HPDE6-E6E7 (cell line): ENCODE results near the gene CNTNAP2.

Experiments
- DNase-seq: peaks from one replicate; pipeline ENCODE4 v3.0.0; 2011; ENCODE audit warnings: missing footprints; ENCODE audit errors: extremely low spot score

The CNTNAP2 gene

DNA sequence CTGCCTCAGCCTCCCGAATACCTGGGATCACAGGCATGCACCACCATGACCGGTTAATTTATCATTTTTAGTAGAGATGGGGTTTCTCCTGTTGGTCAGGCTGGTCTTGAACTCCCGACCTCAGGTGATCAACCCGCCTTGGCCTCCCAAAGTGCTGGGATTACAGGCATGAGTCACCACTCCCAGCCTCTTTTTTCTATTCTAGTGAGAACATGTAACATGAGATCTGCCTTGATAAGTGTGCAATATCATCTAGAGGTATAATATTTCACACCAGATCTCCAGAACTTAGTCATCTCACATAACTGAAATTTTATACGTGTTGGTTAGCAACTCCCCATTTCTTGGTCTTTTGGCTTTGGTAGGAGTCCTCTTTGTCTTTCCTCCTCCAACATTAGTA is 656.9 kb downstream of the CNTNAP2 start:
- DNase-seq: no peak

- DNase-seq: no peak
Observed at GRCh38 chr7:146781352-146782116, 664.9 kb downstream of the CNTNAP2 start.

DNA sequence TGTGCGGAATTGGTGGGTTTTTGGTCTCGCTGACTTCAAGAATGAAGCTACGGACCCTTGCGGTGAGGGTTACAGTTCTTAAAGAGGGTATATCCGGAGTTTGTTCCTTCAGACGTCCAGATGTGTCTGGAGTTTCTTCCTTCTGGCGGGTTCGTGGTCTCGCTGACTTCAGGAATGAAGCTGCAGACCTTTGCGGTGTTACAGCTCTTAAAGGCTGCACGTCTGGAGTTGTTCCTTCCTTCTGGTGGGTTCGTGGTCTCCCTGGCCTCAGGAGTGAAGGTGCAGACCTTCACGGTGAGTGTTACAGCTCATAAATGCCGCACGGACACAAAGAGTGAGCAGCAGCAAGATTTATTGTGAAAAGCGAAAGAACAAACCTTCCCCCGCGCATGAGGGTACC is 670.7 kb downstream of the CNTNAP2 start:
- no peak for DNase-seq

DNA sequence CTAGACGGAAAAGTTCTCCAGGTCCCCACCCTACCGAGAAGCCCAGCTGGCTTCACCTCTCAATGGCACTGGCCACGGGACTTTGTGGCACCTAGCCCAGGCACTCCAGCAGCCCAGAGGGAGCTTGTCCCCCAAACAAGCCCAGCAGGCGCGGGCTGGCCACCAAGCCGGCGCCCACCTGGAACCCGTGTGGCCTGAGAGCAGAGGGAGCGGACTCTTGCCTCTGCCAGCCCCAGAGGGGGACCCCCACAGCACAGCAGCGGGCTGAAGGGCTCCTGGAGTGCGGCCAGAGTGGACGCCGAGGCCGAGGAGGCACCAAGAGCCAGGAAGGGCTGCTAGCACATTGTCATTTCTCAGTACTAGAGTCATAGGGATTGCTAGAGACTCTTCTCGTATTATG is 671.4 kb downstream of the CNTNAP2 start:
- DNase-seq: no peak

- DNase-seq: no peak
Observed at GRCh38 chr7:146791344-146792285, 675.0 kb downstream of the CNTNAP2 start.

DNA sequence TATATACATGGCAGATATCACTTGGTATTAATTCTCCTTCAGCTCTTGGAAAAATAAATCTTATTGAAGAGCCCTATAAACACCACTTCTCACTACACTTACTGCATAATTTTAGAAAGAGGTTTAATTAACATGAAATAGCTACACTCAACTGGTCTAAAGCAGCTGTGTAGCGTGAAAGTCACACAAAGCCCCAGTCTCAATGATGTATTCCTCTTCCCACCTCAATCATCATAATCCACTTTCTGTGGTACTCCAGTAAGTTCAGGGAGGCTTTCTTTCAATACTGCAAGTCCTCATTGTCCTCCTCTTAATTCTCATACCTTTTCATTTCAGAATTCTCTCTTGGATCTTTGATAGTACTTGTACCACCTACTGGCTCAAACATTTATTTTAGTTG is 688.0 kb downstream of the CNTNAP2 start:
- no peak for DNase-seq

GRCh38 chr7:146805082-146805481 is 688.5 kb downstream of the CNTNAP2 start:
- no peak for DNase-seq

- DNase-seq: no peak
Observed at GRCh38 chr7:146826329-146826728, 709.7 kb downstream of the CNTNAP2 start.

- no peak for DNase-seq
Observed at GRCh38 chr7:146830686-146831085, 714.1 kb downstream of the CNTNAP2 start.

DNA sequence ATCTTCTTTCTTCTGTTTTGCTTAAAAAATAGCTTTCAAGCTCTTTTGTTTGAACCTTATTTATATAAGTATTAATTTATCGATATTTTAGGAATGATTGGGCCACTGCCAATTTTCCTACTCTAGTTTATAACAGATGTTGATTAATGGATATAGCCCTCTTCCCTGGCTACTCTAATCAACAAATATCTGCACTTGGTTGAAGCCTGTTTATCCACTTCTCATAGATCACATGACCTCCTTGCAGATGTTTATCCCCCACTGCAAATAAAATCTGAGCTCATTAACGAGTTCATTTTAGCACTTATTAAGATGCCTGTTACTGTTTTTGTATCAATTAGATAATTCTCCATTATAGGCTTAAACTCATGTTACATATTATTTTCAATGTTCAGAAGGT is 715.3 kb downstream of the CNTNAP2 start:
- DNase-seq: no peak

- no peak for DNase-seq
Observed at GRCh38 chr7:146844405-146844804, 727.8 kb downstream of the CNTNAP2 start.

DNA sequence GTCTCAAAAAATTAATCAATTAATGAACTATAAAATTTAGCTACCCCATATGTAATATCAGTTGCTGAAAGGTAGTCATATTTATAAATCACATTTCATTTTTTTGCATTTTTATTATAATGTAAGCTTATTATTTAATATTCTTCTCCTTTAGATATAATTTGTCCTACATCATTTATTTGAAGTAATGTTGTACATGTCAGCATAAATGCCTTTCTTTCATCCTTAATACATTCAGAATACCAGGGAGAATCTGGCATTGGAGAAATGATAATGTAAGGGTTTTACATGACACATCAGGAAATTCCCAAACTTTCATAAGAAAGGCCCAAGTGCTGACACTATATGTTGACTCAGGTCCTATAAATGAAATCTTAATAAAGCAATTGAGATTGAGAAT is 742.1 kb downstream of the CNTNAP2 start:
- DNase-seq: no peak

DNA sequence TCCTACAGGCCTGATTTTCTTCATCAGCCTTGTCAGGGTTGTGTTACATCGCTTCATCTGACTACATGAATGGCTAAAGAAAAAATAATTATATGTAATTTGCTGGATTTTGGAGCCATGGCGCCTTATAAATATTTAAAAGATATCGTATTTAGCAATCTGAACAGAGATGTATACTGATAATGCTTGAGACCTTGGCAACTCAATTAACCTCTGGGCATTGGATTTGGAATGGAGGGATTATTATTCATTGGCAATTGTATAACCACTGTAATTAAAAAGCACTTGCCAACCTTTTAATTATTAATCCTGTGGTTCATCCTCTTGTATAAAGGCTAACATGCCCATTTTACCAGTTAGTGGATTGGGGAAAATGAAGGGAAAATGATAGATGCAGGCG is 745.1 kb downstream of the CNTNAP2 start:
- no peak for DNase-seq

DNA sequence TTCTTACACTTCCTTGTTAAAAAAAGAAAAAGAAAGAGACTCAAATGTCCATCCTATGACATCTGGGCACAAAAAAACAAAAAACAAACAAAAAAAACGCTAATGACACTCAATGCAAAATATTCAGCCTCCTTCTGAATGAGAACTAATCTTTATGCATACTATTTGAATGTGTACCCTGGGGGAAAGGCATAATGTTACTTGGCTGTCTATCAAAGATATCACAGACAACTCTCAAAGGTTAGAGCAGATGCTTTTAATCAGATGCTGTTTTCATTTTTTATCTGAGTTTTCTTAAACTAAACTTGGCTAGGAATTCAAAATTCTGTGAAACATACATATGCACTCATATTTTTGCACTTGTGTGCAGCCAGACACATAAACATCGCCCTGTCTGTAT is 745.8 kb downstream of the CNTNAP2 start:
- no peak for DNase-seq

DNA sequence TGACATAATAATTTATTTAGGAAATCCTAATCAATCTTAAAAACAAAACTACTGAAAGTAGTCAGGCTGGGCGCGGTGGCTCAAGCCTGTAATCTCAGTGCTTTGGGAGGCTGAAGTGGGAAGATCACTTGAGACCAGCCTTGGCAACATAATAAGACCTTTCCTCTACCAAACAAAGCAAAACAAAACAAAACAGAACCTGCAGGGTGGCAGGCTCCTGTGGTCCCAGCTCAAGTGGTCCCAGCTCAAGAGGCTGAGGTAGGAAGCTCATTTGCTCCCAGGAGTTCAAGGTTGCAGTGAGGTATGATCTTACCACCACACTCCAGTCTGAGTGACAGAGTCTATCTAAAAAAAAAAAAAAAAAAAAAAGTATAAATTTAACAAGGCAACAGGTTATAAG is 748.0 kb downstream of the CNTNAP2 start:
- no peak for DNase-seq

- DNase-seq: no peak
Observed at GRCh38 chr7:146865696-146866095, 749.1 kb downstream of the CNTNAP2 start.

GRCh38 chr7:146874722-146875121 is 758.1 kb downstream of the CNTNAP2 start:
- no peak for DNase-seq

- DNase-seq: no peak
Observed at GRCh38 chr7:146875237-146875785, 758.7 kb downstream of the CNTNAP2 start.

DNA sequence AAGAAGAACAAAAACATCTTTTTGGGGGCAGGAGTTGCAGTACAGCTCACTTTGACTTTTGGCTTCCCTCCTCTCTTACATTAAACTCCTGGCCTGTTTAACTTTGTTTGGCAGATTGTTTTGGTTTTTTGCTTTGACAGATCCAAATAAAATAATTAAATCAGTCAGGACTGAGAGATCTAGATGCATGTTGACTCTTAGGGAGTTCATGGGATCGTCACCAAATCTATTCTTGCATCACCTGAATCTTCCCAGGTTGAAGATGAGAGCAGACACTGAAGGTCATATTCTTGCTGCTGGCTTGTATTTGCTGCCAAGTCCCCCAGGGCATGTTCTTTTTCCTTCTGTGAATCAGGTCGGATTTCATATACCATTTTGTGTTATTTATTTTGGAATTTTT is 759.4 kb downstream of the CNTNAP2 start:
- DNase-seq: no peak

DNA sequence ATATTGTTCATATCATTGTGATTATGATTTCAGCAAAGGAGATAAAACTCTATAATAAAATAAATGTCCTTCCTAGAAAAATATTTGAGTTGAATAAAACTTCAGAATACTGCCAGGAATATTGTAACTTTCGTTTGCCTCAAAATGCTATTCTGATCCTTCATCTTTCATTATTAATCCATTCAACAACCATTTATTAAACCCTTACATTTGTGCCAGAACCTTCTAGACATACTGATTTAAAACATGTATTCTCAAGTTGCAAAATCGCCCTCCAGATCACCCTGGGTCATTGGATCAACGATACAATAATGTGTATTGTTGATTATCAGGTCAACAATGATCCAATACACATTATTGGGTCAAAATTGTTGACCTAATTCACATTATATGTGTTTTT is 759.8 kb downstream of the CNTNAP2 start:
- no peak for DNase-seq

- DNase-seq: no peak
Observed at GRCh38 chr7:146878901-146879300, 762.3 kb downstream of the CNTNAP2 start.

DNA sequence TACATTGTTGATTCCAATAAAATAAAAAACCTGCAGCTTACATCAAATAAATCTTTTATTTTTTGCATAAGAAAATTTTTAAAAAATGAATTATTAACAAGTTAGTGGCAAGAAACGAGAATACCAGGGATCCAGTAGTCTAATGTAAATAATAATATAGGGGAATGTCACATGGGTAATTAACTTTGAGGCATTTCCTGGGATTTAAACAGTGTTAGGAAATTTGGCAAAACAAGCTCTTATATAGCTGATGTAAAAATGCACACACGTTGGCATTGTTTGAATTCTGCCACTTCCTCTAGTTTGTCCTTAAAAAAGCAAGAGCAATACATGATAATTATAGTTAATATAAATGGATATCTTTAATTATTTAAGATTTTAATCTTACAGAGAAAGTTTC is 768.6 kb downstream of the CNTNAP2 start:
- DNase-seq: no peak
